GM23248 (cell line): ENCODE data around the gene DZIP1L.

Experiments used
- EZH2 ChIP-seq: fragments of 200-600 bp; sonication (generic); IDR thresholded peaks from 2 replicates; pipeline ENCODE4 v1.6.1; 2018; ENCODE audit warnings: antibody characterized with exemption, mild to moderate bottlenecking; ENCODE audit not compliant: insufficient read depth, poor library complexity, severe bottlenecking
- EZH2phosphoT487 ChIP-seq: fragments of 200-600 bp; sonication (generic); IDR thresholded peaks from 2 replicates; pipeline ENCODE4 v1.6.1; 2018; ENCODE audit warnings: antibody characterized with exemption, moderate library complexity, mild to moderate bottlenecking, low read depth; ENCODE audit not compliant: insufficient read depth

DNA sequence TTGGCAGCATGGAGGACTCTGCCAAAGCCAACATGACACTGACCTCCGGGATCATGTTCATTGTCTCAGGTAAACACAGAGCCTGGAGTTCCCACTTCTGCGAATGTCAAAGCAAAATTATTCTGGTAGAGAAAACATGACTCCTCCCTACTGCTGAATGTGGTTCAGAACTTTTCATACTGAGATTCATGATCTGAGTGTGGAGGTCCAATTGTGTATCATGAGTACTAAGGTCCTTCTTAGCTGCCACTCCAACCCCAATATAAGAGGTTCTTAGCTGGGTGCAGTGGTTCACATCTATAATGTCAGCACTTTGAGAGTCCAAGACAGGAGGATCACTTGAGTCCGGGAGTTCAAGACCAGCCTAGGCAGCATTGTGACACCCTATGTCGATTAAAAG is 91.7 kb downstream of the DZIP1L start:
- no peak for TF ChIP-seq EZH2phosphoT487
- no peak for TF ChIP-seq EZH2
